PC-3 (cell line): ENCODE measurements around the gene CRISP2. TPM values are rescaled to one million over a fixed set of nuclear protein-coding genes. Genes with fewer than 3 reads are reported as not detected.

Experiments
- ATAC-seq: fragments of 200-7000 bp; cut with Tn5 transposase; 2 replicates; pipeline ENCODE4 v1.9.1; 2020; ENCODE audit warnings: mild to moderate bottlenecking, moderate library complexity
- BruUV-seq: library from RNA; stranded (reverse); fragments of 400-500 nt; replicated peaks from 2 replicates; lab custom pipeline; 2021; lab: Mats Ljungman, UMichigan
- CTCF ChIA-PET: fragments of 300-600 bp; sonication (Branson Sonifier 250); formaldehyde crosslinking; loops from one replicate; lab custom pipeline; 2022; ENCODE audit warnings: antibody characterized with exemption; lab: Charles Lee
- POLR2A ChIA-PET: fragments of 300-600 bp; sonication (Branson Sonifier 250); formaldehyde crosslinking; loops from one replicate; lab custom pipeline; 2022; ENCODE audit warnings: antibody characterized with exemption; ENCODE audit not compliant: unreplicated experiment; lab: Charles Lee
- DNase-seq: peaks from one replicate; pipeline ENCODE4 v3.0.0-alpha.2; 2015
- H2AFZ ChIP-seq: fragments of 300-600 bp; sonication (generic); 2 replicates; pipeline ENCODE4 v1.6.0; 2016; ENCODE audit warnings: antibody characterized with exemption, low read length
- H3F3A ChIP-seq: fragments of 300-600 bp; sonication (generic); one replicate; pipeline ENCODE4 v1.6.0; 2017; ENCODE audit warnings: antibody characterized with exemption, low read length, control low read depth, mild to moderate bottlenecking; ENCODE audit not compliant: unreplicated experiment
- H3K27ac ChIP-seq: fragments of 300-600 bp; sonication (generic); 2 replicates; pipeline ENCODE4 v1.5.1; 2016; ENCODE audit warnings: mild to moderate bottlenecking, low read length
- H3K27me3 ChIP-seq: fragments of 300-600 bp; sonication (generic); 2 replicates; pipeline ENCODE4 v1.6.1; 2016; ENCODE audit warnings: low read length, mixed read lengths
- H3K36me3 ChIP-seq: fragments of 300-600 bp; sonication (generic); 2 replicates; pipeline ENCODE4 v1.6.1; 2016; ENCODE audit warnings: low read depth, mixed run types, low read length, mixed read lengths
- H3K4me1 ChIP-seq: fragments of 300-600 bp; sonication (generic); 2 replicates; pipeline ENCODE4 v1.5.1; 2016; ENCODE audit warnings: low read length; ENCODE audit not compliant: insufficient read depth
- H3K4me2 ChIP-seq: fragments of 300-600 bp; sonication (generic); 2 replicates; pipeline ENCODE4 v1.6.0; 2016; ENCODE audit warnings: low read length
- H3K4me3 ChIP-seq: fragments of 300-600 bp; sonication (generic); 2 replicates; pipeline ENCODE4 v1.5.1; 2016; ENCODE audit warnings: mild to moderate bottlenecking, low read length, mixed read lengths
- H3K79me2 ChIP-seq: fragments of 300-600 bp; sonication (generic); 2 replicates; pipeline ENCODE4 v1.6.1; 2017; ENCODE audit warnings: low read length, mixed read lengths
- H3K9ac ChIP-seq: fragments of 300-600 bp; sonication (generic); 2 replicates; pipeline ENCODE4 v1.6.0; 2016; ENCODE audit warnings: mild to moderate bottlenecking, low read length
- H3K9me2 ChIP-seq: fragments of 300-600 bp; sonication (generic); replicated peaks from 2 replicates; pipeline ENCODE4 v1.6.1; 2016; ENCODE audit warnings: mixed run types, low read length, mixed read lengths
- H3K9me3 ChIP-seq: fragments of 300-600 bp; sonication (generic); 2 replicates; pipeline ENCODE4 v1.6.1; 2016; ENCODE audit warnings: low read length, mixed read lengths
- H4K20me1 ChIP-seq: fragments of 300-600 bp; sonication (generic); 2 replicates; pipeline ENCODE4 v1.6.1; 2016; ENCODE audit warnings: low read length, mixed read lengths
- CTCF ChIP-seq: fragments of 300-600 bp; sonication (generic); conservative IDR thresholded peaks from 2 replicates; pipeline ENCODE4 v1.5.1; 2017; ENCODE audit warnings: antibody characterized with exemption, low read depth, mild to moderate bottlenecking, low read length
- EZH2 ChIP-seq: fragments of 300-600 bp; sonication (generic); IDR thresholded peaks from one replicate; pipeline ENCODE4 v1.6.1; 2017; ENCODE audit warnings: antibody characterized with exemption, mild to moderate bottlenecking, low read length; ENCODE audit not compliant: unreplicated experiment
- EZH2phosphoT487 ChIP-seq: fragments of 300-600 bp; sonication (generic); IDR thresholded peaks from 2 replicates; pipeline ENCODE4 v1.6.1; 2018; ENCODE audit warnings: mild to moderate bottlenecking, antibody characterized with exemption, low read length, borderline replicate concordance
- intact Hi-C: fragments of 100-400 bp; cut with micrococcal nuclease; formaldehyde crosslinking; loops from 2 replicates; pipeline ENCODE4 v1.9.0; 2023
- total RNA-seq: library from RNA; depleted of rRNA; stranded (reverse); fragments of >200 nt; gene quantifications from 2 replicates; pipeline ENCODE4 v1.2.3, GENCODE V29; 2014

The CRISP2 gene
- total RNA-seq, 1 experiment from 2014 or later, result not detected

GRCh38 chr6:49651239-49651638 is 62.1 kb downstream of the CRISP2 start:
- POLR2A ChIA-PET, result no interaction called here
- H3K27me3 ChIP-seq, result peaks cover 9% of the 10 kb centered on the region
- no peak overlapping the region for H3K9ac ChIP-seq
- ATAC-seq, result no peak
- H3F3A ChIP-seq, result no peaks in the 10 kb centered on the region
- no peaks in the 10 kb centered on the region for H4K20me1 ChIP-seq
- H3K9me2 ChIP-seq, result no peaks in the 10 kb centered on the region
- no peaks in the 10 kb centered on the region for H3K4me1 ChIP-seq
- no peaks in the 10 kb centered on the region for H3K36me3 ChIP-seq
- DNase-seq, result no peak
- no peak overlapping the region for H3K4me3 ChIP-seq
- no TSS peak for BruUV-seq
- no peak overlapping the region for H3K4me2 ChIP-seq
- H3K27ac ChIP-seq, result no peak overlapping the region
- intact Hi-C loops, result no loop called here
- H3K9me3 ChIP-seq, result no peaks in the 10 kb centered on the region
- no peak overlapping the region for H2AFZ ChIP-seq
- CTCF ChIA-PET, result no interaction called here
- no peaks in the 10 kb centered on the region for H3K79me2 ChIP-seq
- TF ChIP-seq EZH2phosphoT487 (no peak), CTCF (no peak), EZH2 (no peak)

GRCh38 chr6:49649988-49650387 is 63.4 kb downstream of the CRISP2 start:
- Histone ChIP-seq H2AFZ (no peak overlapping the region), H3K9me2 (no peaks in the 10 kb centered on the region), H3K4me3 (no peak overlapping the region), H3K9me3 (no peaks in the 10 kb centered on the region), H3K4me2 (no peak overlapping the region), H3K27me3 (peaks cover 6% of the 10 kb centered on the region), H3K79me2 (no peaks in the 10 kb centered on the region), H3F3A (no peaks in the 10 kb centered on the region), H4K20me1 (no peaks in the 10 kb centered on the region), H3K4me1 (no peaks in the 10 kb centered on the region), H3K9ac (no peak overlapping the region), H3K36me3 (no peaks in the 10 kb centered on the region), H3K27ac (no peak overlapping the region)
- DNase-seq, result no peak
- no peak for ATAC-seq
- ChIA-PET POLR2A (no interaction called here), CTCF (no interaction called here)
- no TSS peak for BruUV-seq
- intact Hi-C loops, result no loop called here
- TF ChIP-seq EZH2 (no peak), CTCF (no peak), EZH2phosphoT487 (no peak)

GRCh38 chr6:49648036-49648435 is 65.3 kb downstream of the CRISP2 start:
- no peak overlapping the region for H3K4me3 ChIP-seq
- H3K27ac ChIP-seq, result no peak overlapping the region
- H3K79me2 ChIP-seq, result no peaks in the 10 kb centered on the region
- H3K9me2 ChIP-seq, result no peaks in the 10 kb centered on the region
- H4K20me1 ChIP-seq, result no peaks in the 10 kb centered on the region
- TF ChIP-seq EZH2phosphoT487 (no peak), CTCF (no peak), EZH2 (no peak)
- DNase-seq (no peak), ATAC-seq (no peak)
- H3K9me3 ChIP-seq, result no peaks in the 10 kb centered on the region
- no peak overlapping the region for H2AFZ ChIP-seq
- ChIA-PET POLR2A (no interaction called here), CTCF (no interaction called here)
- no peaks in the 10 kb centered on the region for H3K27me3 ChIP-seq
- no TSS peak for BruUV-seq
- no peaks in the 10 kb centered on the region for H3F3A ChIP-seq
- no peaks in the 10 kb centered on the region for H3K4me1 ChIP-seq
- H3K9ac ChIP-seq, result no peak overlapping the region
- no peaks in the 10 kb centered on the region for H3K36me3 ChIP-seq
- intact Hi-C loops, result no loop called here
- no peak overlapping the region for H3K4me2 ChIP-seq
